HepG2 (cell line): ENCODE data around the gene MYL6B. TPM values are rescaled to one million over a fixed set of nuclear protein-coding genes. Genes with fewer than 3 reads are reported as not detected.
A peak's percentile ranks its signal among the peaks of the same experiment; 100 is the strongest.

Source experiments
- ASH2L ChIP-seq: fragments of 300-600, 200-600 bp; sonication (generic); IDR thresholded peaks from 2 replicates; pipeline ENCODE4 v1.7.0; 2017; ENCODE audit warnings: low read depth, mild to moderate bottlenecking, moderate library complexity, mixed read lengths, low read length; ENCODE audit not compliant: insufficient read length
- CHD4 ChIP-seq: fragments of 200-600 bp; sonication (generic); IDR thresholded peaks from 2 replicates; pipeline ENCODE4 v1.7.0; 2017; ENCODE audit warnings: mild to moderate bottlenecking, low read length, borderline replicate concordance
- EP300 ChIP-seq, 3 experiments: sonication (generic) in 1 of 3; formaldehyde crosslinking in 1 of 3; IDR thresholded peaks; 2 replicates each; pipeline versions ENCODE4 v1.5.1 to v1.6.1; 2011 to 2020; ENCODE audit warnings: low read depth in 2 of 3, low read length in 2 of 3, borderline replicate concordance in 1 of 3, improper control_type of control experiment in 1 of 3, mild to moderate bottlenecking in 1 of 3, missing genetic modification reagents in 1 of 3, moderate library complexity in 1 of 3
- FOXA1 ChIP-seq, 2 experiments: fragments of 450-650 bp in 1 of 2; sonication (generic) in 1 of 2; formaldehyde crosslinking in 1 of 2; IDR thresholded peaks; 2 replicates each; pipeline versions ENCODE4 v1.4.0 to v1.6.1; 2016 to 2020; ENCODE audit warnings: missing genetic modification reagents in 1 of 2
- FOXA3 ChIP-seq: IDR thresholded peaks from 2 replicates; pipeline ENCODE4 v1.6.1; 2016; ENCODE audit warnings: missing genetic modification reagents, missing compliant biosample characterization
- HOXA5 ChIP-seq: sonication (generic); formaldehyde crosslinking; IDR thresholded peaks from 2 replicates; pipeline ENCODE4 v1.4.0; 2020; ENCODE audit warnings: missing genetic modification reagents
- TAF1 ChIP-seq: sonication (generic); formaldehyde crosslinking; IDR thresholded peaks from 2 replicates; pipeline ENCODE4 v1.4.0; 2020; ENCODE audit warnings: missing genetic modification reagents
- ZBTB38 ChIP-seq: sonication (generic); formaldehyde crosslinking; IDR thresholded peaks from 2 replicates; pipeline ENCODE4 v1.5.1; 2020; ENCODE audit warnings: mild to moderate bottlenecking, missing genetic modification reagents
- ZNF367 ChIP-seq: sonication (generic); formaldehyde crosslinking; IDR thresholded peaks from 2 replicates; pipeline ENCODE4 v1.4.0; 2020; ENCODE audit warnings: missing genetic modification reagents, borderline replicate concordance
- ZNF709 ChIP-seq: sonication (generic); formaldehyde crosslinking; IDR thresholded peaks from 2 replicates; pipeline ENCODE4 v1.5.0; 2020; ENCODE audit warnings: mild to moderate bottlenecking, missing genetic modification reagents
- polyA plus RNA-seq, 8 experiments: library from polyadenylated mRNA; depleted of rRNA in 3 of 8; stranded (reverse) in 7 of 8; unstranded in 1 of 8; fragments of >200 nt; fragmentation: Illumina TruSeq in 4 of 8; extraction: Trizol in 4 of 8; gene quantifications; 2 replicates each; pipeline versions ENCODE4 v1.2.1 to v1.2.3, GENCODE V29; 2011 to 2016; ENCODE audit warnings: low read depth in 4 of 8, missing spikeins in 1 of 8, mixed read lengths in 1 of 8; ENCODE audit not compliant: insufficient read depth in 1 of 8
- total RNA-seq, 5 experiments: library from RNA; depleted of rRNA; stranded (reverse); fragments of >200 nt; fragmentation: Illumina TruSeq; extraction: Trizol; gene quantifications; 2 replicates each; pipeline ENCODE4 v1.2.3, GENCODE V29; 2016; ENCODE audit warnings: low read depth in 1 of 5
- TF ChIP-seq, protein P1 (sequence below): sonication (generic); formaldehyde crosslinking; IDR thresholded peaks from 2 replicates; pipeline ENCODE4 v1.9.0; 2021; ENCODE audit warnings: missing genetic modification reagents, borderline replicate concordance
- TF ChIP-seq, protein P2 (sequence below): sonication (generic); formaldehyde crosslinking; IDR thresholded peaks from 2 replicates; pipeline ENCODE4 v1.4.0; 2020; ENCODE audit warnings: missing genetic modification reagents, borderline replicate concordance
- TF ChIP-seq, protein P3 (sequence below): sonication (generic); formaldehyde crosslinking; conservative IDR thresholded peaks from 2 replicates; pipeline ENCODE4 v1.4.0; 2020; ENCODE audit warnings: missing genetic modification reagents
- TF ChIP-seq, protein P4 (sequence below): sonication (generic); formaldehyde crosslinking; IDR thresholded peaks from 2 replicates; pipeline ENCODE4 v1.5.1; 2020; ENCODE audit warnings: missing genetic modification reagents, mild to moderate bottlenecking, borderline replicate concordance
- TF ChIP-seq, protein P5 (sequence below): IDR thresholded peaks from 2 replicates; pipeline ENCODE4 v1.6.1; 2016; ENCODE audit warnings: mild to moderate bottlenecking

MYL6B gene
- total and polyA plus RNA-seq, 2 of the 13 experiments (the other 11 are each of a cell fraction or from before 2014, with no cell fraction given), result 75.7 to 88.7 TPM

DNA sequence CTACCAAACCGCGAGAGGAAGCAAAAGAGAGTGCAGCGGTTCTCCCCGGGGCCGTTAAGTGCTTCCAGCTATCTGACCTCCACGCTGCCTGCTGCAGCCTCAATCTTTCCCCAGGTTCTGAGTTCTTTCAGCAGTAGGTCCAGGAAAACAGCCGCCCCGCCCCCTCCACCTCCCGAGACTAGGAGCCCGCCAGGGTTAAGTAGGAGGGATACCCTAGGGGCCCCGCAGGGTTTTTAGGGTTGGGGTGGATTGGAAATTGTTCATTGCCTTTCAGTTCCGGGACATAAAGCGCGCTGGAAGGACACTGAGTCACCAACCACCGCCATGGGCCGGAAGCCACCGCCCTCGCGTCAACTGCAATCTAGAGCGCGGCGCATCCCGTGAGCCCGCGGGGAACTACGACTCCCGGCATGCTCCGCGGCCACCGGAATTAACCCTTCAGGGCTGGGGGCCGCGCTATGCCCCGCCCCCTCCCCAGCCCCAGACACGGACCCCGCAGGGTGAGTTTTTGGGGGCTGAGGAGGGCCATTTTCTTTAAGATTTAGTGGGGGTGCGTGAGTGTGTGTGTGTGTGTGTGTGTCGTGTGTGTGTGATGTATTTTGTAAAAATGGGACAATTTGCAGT is at the start of gene MYL6B (continued):
- TF ChIP-seq, protein P1, sequence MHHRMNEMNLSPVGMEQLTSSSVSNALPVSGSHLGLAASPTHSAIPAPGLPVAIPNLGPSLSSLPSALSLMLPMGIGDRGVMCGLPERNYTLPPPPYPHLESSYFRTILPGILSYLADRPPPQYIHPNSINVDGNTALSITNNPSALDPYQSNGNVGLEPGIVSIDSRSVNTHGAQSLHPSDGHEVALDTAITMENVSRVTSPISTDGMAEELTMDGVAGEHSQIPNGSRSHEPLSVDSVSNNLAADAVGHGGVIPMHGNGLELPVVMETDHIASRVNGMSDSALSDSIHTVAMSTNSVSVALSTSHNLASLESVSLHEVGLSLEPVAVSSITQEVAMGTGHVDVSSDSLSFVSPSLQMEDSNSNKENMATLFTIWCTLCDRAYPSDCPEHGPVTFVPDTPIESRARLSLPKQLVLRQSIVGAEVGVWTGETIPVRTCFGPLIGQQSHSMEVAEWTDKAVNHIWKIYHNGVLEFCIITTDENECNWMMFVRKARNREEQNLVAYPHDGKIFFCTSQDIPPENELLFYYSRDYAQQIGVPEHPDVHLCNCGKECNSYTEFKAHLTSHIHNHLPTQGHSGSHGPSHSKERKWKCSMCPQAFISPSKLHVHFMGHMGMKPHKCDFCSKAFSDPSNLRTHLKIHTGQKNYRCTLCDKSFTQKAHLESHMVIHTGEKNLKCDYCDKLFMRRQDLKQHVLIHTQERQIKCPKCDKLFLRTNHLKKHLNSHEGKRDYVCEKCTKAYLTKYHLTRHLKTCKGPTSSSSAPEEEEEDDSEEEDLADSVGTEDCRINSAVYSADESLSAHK (CRISPR knock-in tag), result no peak
- TF ChIP-seq ZNF367 (CRISPR knock-in tag) (no peak), TAF1 (peak; percentile 70; the same call in 1 of the 2 replicates), ZNF709 (CRISPR knock-in tag) (no peak), ZBTB38 (CRISPR knock-in tag) (no peak), ASH2L (peak; percentile 61), HOXA5 (CRISPR knock-in tag) (peak; percentile 65; the same call in 1 of the 2 replicates), FOXA1 (IDR thresholded peaks at IDR 0.05) (no peak), FOXA1 (CRISPR knock-in tag; IDR thresholded peaks at IDR 0.05) (0 out of 2 replicates have a peak, but pooled peaks have one; percentile 29), CHD4 (no peak; the same call in 1 of the 2 replicates), FOXA3 (peak; percentile 38; the same call in 1 of the 2 replicates), EP300 (IDR thresholded peaks at IDR 0.05; ENCODE audit: low read depth in 2 of 2, low read length in 2 of 2) (peak; percentile 29 to 30; a peak in 2 of 4 replicates), EP300 (CRISPR knock-in tag; IDR thresholded peaks at IDR 0.05; ENCODE audit: borderline replicate concordance) (no peak)
- TF ChIP-seq, protein P2, sequence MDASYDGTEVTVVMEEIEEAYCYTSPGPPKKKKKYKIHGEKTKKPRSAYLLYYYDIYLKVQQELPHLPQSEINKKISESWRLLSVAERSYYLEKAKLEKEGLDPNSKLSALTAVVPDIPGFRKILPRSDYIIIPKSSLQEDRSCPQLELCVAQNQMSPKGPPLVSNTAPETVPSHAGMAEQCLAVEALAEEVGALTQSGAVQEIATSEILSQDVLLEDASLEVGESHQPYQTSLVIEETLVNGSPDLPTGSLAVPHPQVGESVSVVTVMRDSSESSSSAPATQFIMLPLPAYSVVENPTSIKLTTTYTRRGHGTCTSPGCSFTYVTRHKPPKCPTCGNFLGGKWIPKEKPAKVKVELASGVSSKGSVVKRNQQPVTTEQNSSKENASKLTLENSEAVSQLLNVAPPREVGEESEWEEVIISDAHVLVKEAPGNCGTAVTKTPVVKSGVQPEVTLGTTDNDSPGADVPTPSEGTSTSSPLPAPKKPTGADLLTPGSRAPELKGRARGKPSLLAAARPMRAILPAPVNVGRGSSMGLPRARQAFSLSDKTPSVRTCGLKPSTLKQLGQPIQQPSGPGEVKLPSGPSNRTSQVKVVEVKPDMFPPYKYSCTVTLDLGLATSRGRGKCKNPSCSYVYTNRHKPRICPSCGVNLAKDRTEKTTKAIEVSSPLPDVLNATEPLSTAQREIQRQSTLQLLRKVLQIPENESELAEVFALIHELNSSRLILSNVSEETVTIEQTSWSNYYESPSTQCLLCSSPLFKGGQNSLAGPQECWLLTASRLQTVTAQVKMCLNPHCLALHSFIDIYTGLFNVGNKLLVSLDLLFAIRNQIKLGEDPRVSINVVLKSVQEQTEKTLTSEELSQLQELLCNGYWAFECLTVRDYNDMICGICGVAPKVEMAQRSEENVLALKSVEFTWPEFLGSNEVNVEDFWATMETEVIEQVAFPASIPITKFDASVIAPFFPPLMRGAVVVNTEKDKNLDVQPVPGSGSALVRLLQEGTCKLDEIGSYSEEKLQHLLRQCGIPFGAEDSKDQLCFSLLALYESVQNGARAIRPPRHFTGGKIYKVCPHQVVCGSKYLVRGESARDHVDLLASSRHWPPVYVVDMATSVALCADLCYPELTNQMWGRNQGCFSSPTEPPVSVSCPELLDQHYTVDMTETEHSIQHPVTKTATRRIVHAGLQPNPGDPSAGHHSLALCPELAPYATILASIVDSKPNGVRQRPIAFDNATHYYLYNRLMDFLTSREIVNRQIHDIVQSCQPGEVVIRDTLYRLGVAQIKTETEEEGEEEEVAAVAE (CRISPR knock-in tag), result 0 out of 2 replicates have a peak, but pooled peaks have one; percentile 62
- TF ChIP-seq, protein P3, sequence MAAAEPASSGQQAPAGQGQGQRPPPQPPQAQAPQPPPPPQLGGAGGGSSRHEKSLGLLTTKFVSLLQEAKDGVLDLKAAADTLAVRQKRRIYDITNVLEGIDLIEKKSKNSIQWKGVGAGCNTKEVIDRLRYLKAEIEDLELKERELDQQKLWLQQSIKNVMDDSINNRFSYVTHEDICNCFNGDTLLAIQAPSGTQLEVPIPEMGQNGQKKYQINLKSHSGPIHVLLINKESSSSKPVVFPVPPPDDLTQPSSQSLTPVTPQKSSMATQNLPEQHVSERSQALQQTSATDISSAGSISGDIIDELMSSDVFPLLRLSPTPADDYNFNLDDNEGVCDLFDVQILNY (CRISPR knock-in tag), result peak; percentile 48; the same call in 1 of the 2 replicates
- TF ChIP-seq, protein P4, sequence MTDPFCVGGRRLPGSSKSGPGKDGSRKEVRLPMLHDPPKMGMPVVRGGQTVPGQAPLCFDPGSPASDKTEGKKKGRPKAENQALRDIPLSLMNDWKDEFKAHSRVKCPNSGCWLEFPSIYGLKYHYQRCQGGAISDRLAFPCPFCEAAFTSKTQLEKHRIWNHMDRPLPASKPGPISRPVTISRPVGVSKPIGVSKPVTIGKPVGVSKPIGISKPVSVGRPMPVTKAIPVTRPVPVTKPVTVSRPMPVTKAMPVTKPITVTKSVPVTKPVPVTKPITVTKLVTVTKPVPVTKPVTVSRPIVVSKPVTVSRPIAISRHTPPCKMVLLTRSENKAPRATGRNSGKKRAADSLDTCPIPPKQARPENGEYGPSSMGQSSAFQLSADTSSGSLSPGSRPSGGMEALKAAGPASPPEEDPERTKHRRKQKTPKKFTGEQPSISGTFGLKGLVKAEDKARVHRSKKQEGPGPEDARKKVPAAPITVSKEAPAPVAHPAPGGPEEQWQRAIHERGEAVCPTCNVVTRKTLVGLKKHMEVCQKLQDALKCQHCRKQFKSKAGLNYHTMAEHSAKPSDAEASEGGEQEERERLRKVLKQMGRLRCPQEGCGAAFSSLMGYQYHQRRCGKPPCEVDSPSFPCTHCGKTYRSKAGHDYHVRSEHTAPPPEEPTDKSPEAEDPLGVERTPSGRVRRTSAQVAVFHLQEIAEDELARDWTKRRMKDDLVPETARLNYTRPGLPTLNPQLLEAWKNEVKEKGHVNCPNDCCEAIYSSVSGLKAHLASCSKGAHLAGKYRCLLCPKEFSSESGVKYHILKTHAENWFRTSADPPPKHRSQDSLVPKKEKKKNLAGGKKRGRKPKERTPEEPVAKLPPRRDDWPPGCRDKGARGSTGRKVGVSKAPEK (CRISPR knock-in tag), result no peak
- TF ChIP-seq, protein P5, sequence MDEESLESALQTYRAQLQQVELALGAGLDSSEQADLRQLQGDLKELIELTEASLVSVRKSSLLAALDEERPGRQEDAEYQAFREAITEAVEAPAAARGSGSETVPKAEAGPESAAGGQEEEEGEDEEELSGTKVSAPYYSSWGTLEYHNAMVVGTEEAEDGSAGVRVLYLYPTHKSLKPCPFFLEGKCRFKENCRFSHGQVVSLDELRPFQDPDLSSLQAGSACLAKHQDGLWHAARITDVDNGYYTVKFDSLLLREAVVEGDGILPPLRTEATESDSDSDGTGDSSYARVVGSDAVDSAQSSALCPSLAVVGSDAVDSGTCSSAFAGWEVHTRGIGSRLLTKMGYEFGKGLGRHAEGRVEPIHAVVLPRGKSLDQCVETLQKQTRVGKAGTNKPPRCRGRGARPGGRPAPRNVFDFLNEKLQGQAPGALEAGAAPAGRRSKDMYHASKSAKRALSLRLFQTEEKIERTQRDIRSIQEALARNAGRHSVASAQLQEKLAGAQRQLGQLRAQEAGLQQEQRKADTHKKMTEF (CRISPR knock-in tag), result peak; percentile 68; the same call in 1 of the 2 replicates
